DND-41 (cell line): ENCODE data around the gene MSI2.

Source experiments
- ATAC-seq: fragments of 200-7000 bp; cut with Tn5 transposase; 3 replicates; pipeline ENCODE4 v1.9.1; 2021; ENCODE audit warnings: low read depth; ENCODE audit not compliant: insufficient read depth
- DNase-seq: peaks from one replicate; pipeline ENCODE4 v3.0.0-alpha.2; 2020
- H2AFZ ChIP-seq: 2 replicates; pipeline ENCODE4 v1.6.0; 2012; ENCODE audit warnings: low read depth, low read length
- H3K27ac ChIP-seq: 2 replicates; pipeline ENCODE4 v1.5.1; 2012; ENCODE audit warnings: low read length, inconsistent platforms
- H3K27me3 ChIP-seq: fragments of 200-600 bp; sonication (generic); 2 replicates; pipeline ENCODE4 v1.6.0; 2012; ENCODE audit warnings: low read length, mild to moderate bottlenecking, inconsistent platforms; ENCODE audit not compliant: insufficient read depth, poor library complexity
- H3K36me3 ChIP-seq: 2 replicates; pipeline ENCODE4 v1.5.1; 2012; ENCODE audit warnings: low read length, inconsistent platforms; ENCODE audit not compliant: insufficient read depth
- H3K4me1 ChIP-seq: 2 replicates; pipeline ENCODE4 v1.5.1; 2012; ENCODE audit warnings: mild to moderate bottlenecking, low read length; ENCODE audit not compliant: insufficient read depth
- H3K4me2 ChIP-seq: 2 replicates; pipeline ENCODE4 v1.6.0; 2012; ENCODE audit warnings: mild to moderate bottlenecking, moderate library complexity, low read length, inconsistent platforms; ENCODE audit not compliant: insufficient read depth
- H3K4me3 ChIP-seq, 2 experiments: fragments of 200-600 bp in 1 of 2; shearing (Covaris generic) in 1 of 2; 2 replicates each; pipeline ENCODE4 v1.5.1; 2012 to 2016; ENCODE audit warnings: inconsistent platforms in 2 of 2, low read length in 2 of 2, mild to moderate bottlenecking in 2 of 2, low read depth in 1 of 2, moderate library complexity in 1 of 2
- H3K79me2 ChIP-seq: 2 replicates; pipeline ENCODE4 v1.6.0; 2012; ENCODE audit warnings: low read length, inconsistent platforms; ENCODE audit not compliant: insufficient read depth
- H3K9ac ChIP-seq: 2 replicates; pipeline ENCODE4 v1.6.0; 2012; ENCODE audit warnings: low read depth, mild to moderate bottlenecking, inconsistent platforms, low read length, moderate library complexity
- H3K9me3 ChIP-seq: 2 replicates; pipeline ENCODE4 v1.5.1; 2012; ENCODE audit warnings: low read length, moderate library complexity, mild to moderate bottlenecking, inconsistent platforms; ENCODE audit not compliant: insufficient read depth, severe bottlenecking
- H4K20me1 ChIP-seq: 2 replicates; pipeline ENCODE4 v1.6.0; 2012; ENCODE audit warnings: low read length; ENCODE audit not compliant: insufficient read depth
- CTCF ChIP-seq: IDR thresholded peaks from 2 replicates; pipeline ENCODE4 v1.5.1; 2012; ENCODE audit warnings: borderline replicate concordance, low read length, moderate library complexity, mild to moderate bottlenecking; ENCODE audit not compliant: poor library complexity, severe bottlenecking; ENCODE audit errors: extremely low read depth
- EZH2 ChIP-seq: IDR thresholded peaks from 3 replicates; pipeline ENCODE4 v1.6.1; 2012; ENCODE audit warnings: borderline replicate concordance, low read depth, mild to moderate bottlenecking, moderate library complexity, low read length, inconsistent platforms; ENCODE audit not compliant: severe bottlenecking

The MSI2 gene

GRCh38 chr17:57355090-57355859, 99.0 kb downstream of the MSI2 start:
- Histone ChIP-seq H2AFZ (no peak overlapping the region), H3K4me3 (no peak overlapping the region), H3K27ac (peak overlapping the region; percentile 67), H3K4me1 (peaks cover 90% of the 10 kb centered on the region), H3K4me2 (no peak overlapping the region), H3K27me3 (no peaks in the 10 kb centered on the region), H4K20me1 (peaks cover 83% of the 10 kb centered on the region), H3K36me3 (peaks cover 90% of the 10 kb centered on the region), H3K9me3 (no peaks in the 10 kb centered on the region), H3K9ac (peak overlapping the region; percentile 8; the same call in 1 of the 2 replicates), H3K79me2 (peaks cover 100% of the 10 kb centered on the region)
- DNase-seq (peak; percentile 57), ATAC-seq (peak; percentile 44)
- TF ChIP-seq CTCF (no peak), EZH2 (no peak)

GRCh38 chr17:57356153-57356718, 99.9 kb downstream of the MSI2 start:
- Histone ChIP-seq H3K9ac (no peak overlapping the region), H3K9me3 (no peaks in the 10 kb centered on the region), H3K79me2 (peaks cover 100% of the 10 kb centered on the region), H4K20me1 (peaks cover 79% of the 10 kb centered on the region), H3K4me2 (no peak overlapping the region), H2AFZ (no peak overlapping the region), H3K27ac (peak overlapping the region; percentile 67), H3K4me1 (peaks cover 81% of the 10 kb centered on the region), H3K4me3 (no peak overlapping the region), H3K27me3 (no peaks in the 10 kb centered on the region), H3K36me3 (peaks cover 89% of the 10 kb centered on the region)
- ATAC-seq (peak; percentile 27; the same call in 2 of the 3 replicates), DNase-seq (no peak)
- TF ChIP-seq EZH2, result no peak
- no peak for TF ChIP-seq CTCF

GRCh38 chr17:57356719-57357391, 100.5 kb downstream of the MSI2 start:
- no peaks in the 10 kb centered on the region for H3K9me3 ChIP-seq
- H3K27ac ChIP-seq, result peak overlapping the region; percentile 67
- no peaks in the 10 kb centered on the region for H3K27me3 ChIP-seq
- no peak overlapping the region for H3K4me3 ChIP-seq
- ATAC-seq, result peak; percentile 39
- peak; percentile 46 for DNase-seq
- peaks cover 82% of the 10 kb centered on the region for H4K20me1 ChIP-seq
- TF ChIP-seq EZH2 (no peak), CTCF (no peak)
- H3K9ac ChIP-seq, result 0 out of 2 replicates have a peak overlapping the region, but pooled peaks have one; percentile 3
- H3K4me1 ChIP-seq, result peaks cover 74% of the 10 kb centered on the region
- no peak overlapping the region for H2AFZ ChIP-seq
- H3K4me2 ChIP-seq, result peak overlapping the region; percentile 4; the same call in 1 of the 2 replicates
- H3K36me3 ChIP-seq, result peaks cover 90% of the 10 kb centered on the region
- H3K79me2 ChIP-seq, result peaks cover 100% of the 10 kb centered on the region
